OCI-LY7 (cell line): Measurements from ENCODE around the gene NCOR2. TPM values are rescaled to one million over a fixed set of nuclear protein-coding genes. Genes with fewer than 3 reads are reported as not detected.

Experiments
- BruUV-seq: library from RNA; stranded (reverse); fragments of 400-500 nt; replicated peaks from 2 replicates; lab custom pipeline; 2021; lab: Mats Ljungman, UMichigan
- CTCF ChIA-PET: fragments of 300-600 bp; sonication (Branson Sonifier 250); formaldehyde crosslinking; loops from one replicate; lab custom pipeline; 2022; ENCODE audit warnings: antibody characterized with exemption; ENCODE audit not compliant: unreplicated experiment; lab: Charles Lee
- POLR2A ChIA-PET: fragments of 300-600 bp; sonication (Branson Sonifier 250); formaldehyde crosslinking; loops from one replicate; lab custom pipeline; 2022; ENCODE audit warnings: antibody characterized with exemption; lab: Charles Lee
- DNase-seq: peaks from one replicate; pipeline ENCODE4 v3.0.0-alpha.2; 2015; ENCODE audit warnings: low spot score
- H2AFZ ChIP-seq: fragments of 200-600 bp; sonication (generic), shearing (Covaris generic); 2 replicates; pipeline ENCODE4 v1.6.1; 2014; ENCODE audit warnings: mild to moderate bottlenecking, antibody characterized with exemption, low read length, moderate library complexity
- H3K27ac ChIP-seq: fragments of 200-600 bp; sonication (generic); 2 replicates; pipeline ENCODE4 v1.5.1; 2014; ENCODE audit warnings: mixed run types, low read depth, mild to moderate bottlenecking, moderate library complexity, low read length, inconsistent platforms; ENCODE audit not compliant: poor library complexity, severe bottlenecking
- H3K36me3 ChIP-seq: fragments of 200-600 bp; sonication (generic); 2 replicates; pipeline ENCODE4 v1.6.1; 2014; ENCODE audit warnings: mild to moderate bottlenecking, antibody characterized with exemption, low read length, moderate library complexity, mixed read lengths; ENCODE audit not compliant: insufficient read depth
- H3K4me1 ChIP-seq: fragments of 200-600 bp; sonication (generic); 2 replicates; pipeline ENCODE4 v1.5.1; 2014; ENCODE audit warnings: mild to moderate bottlenecking, low read length; ENCODE audit not compliant: insufficient read depth, poor library complexity, severe bottlenecking
- H3K4me2 ChIP-seq: fragments of 200-600 bp; sonication (generic); 2 replicates; pipeline ENCODE4 v1.6.1; 2014; ENCODE audit warnings: mild to moderate bottlenecking, low read length
- H3K4me3 ChIP-seq: fragments of 200-600 bp; sonication (generic); 2 replicates; pipeline ENCODE4 v1.5.1; 2014; ENCODE audit warnings: mild to moderate bottlenecking, low read depth, low read length; ENCODE audit not compliant: poor library complexity, severe bottlenecking
- H3K79me2 ChIP-seq: fragments of 200-600 bp; sonication (generic); 2 replicates; pipeline ENCODE4 v1.6.1; 2016; ENCODE audit warnings: low read depth, mild to moderate bottlenecking, low read length, moderate library complexity, mixed read lengths; ENCODE audit not compliant: insufficient read depth
- H3K9me2 ChIP-seq: fragments of 200-600 bp; sonication (generic); 2 replicates; pipeline ENCODE4 v1.6.1; 2016; ENCODE audit warnings: mild to moderate bottlenecking, low read length, mixed read lengths; ENCODE audit not compliant: insufficient read depth
- H3K9me3 ChIP-seq: fragments of 200-600 bp; sonication (generic); 2 replicates; pipeline ENCODE4 v1.6.1; 2014; ENCODE audit warnings: mild to moderate bottlenecking, mixed run types, low read length, mixed read lengths
- H4K20me1 ChIP-seq: fragments of 200-600 bp; sonication (generic); 2 replicates; pipeline ENCODE4 v1.6.1; 2014; ENCODE audit warnings: mild to moderate bottlenecking, antibody characterized with exemption, low read length, moderate library complexity, mixed read lengths; ENCODE audit not compliant: insufficient read depth
- EZH2phosphoT487 ChIP-seq: fragments of 200-600 bp; sonication (generic); IDR thresholded peaks from 2 replicates; pipeline ENCODE4 v1.6.1; 2018; ENCODE audit warnings: low read depth, borderline replicate concordance, mild to moderate bottlenecking, mixed run types, antibody characterized with exemption, low read length, moderate library complexity, mixed read lengths
- intact Hi-C: fragments of 100-400 bp; cut with micrococcal nuclease; formaldehyde crosslinking; loops from one replicate; pipeline ENCODE4 v1.10.0; 2022; ENCODE audit not compliant: unreplicated experiment
- total RNA-seq, 2 experiments: library from RNA; depleted of rRNA in 1 of 2; stranded (reverse); fragments of >200 nt in 1 of 2; shearing (Covaris generic) in 1 of 2; gene quantifications; 2 replicates each; pipeline ENCODE4 v1.2.3, GENCODE V29; 2014 to 2022
- TF ChIP-seq, protein P1 (sequence below): fragments of 200-600 bp; sonication (generic); conservative IDR thresholded peaks from 2 replicates; pipeline ENCODE4 v1.5.1; 2014; ENCODE audit warnings: mild to moderate bottlenecking, antibody characterized with exemption, low read length, moderate library complexity, mixed read lengths

Gene NCOR2
- total RNA-seq, 2 experiments from 2014 or later = 22.7 to 159 TPM

DNA sequence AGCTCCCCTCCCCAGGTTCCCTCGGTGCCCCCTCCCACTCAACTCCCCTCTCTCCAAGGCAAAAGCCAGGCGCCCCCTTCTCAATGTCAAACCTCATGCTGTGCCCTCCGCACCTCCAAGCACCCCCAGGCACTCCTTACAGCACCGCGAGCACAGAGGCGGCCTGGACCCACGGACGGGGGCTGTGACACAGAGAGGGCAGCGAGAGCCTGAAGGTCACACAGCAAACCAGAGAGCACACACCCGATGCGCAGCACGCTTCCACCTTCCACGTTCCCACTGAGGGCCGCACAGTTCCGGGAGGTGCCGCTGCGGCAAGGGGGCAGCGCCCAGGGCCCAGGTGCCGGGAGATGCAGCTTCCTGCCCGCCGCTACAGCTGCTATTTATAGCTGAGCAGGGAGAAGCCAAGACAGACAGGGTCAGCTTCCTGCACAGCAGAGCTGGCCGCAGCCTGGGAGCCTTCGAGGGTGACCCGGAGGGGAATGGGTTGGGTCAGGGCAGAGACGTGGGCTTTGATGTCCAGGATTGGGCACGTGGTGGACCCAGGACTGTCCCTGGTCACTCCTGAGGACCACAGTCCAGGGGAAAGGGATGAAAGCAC, 12.9 kb downstream of the NCOR2 start:
- no peak for DNase-seq
- Histone ChIP-seq H3K27ac (no peak overlapping the region), H4K20me1 (peaks cover 49% of the 10 kb centered on the region), H3K4me2 (no peak overlapping the region), H3K4me3 (no peak overlapping the region), H3K79me2 (peaks cover 42% of the 10 kb centered on the region), H3K36me3 (peaks cover 5% of the 10 kb centered on the region; the same call in 1 of the 2 replicates), H3K9me3 (no peaks in the 10 kb centered on the region), H3K9me2 (no peaks in the 10 kb centered on the region), H2AFZ (no peak overlapping the region), H3K4me1 (peaks cover 22% of the 10 kb centered on the region)
- ChIA-PET POLR2A (no interaction called here), CTCF (no interaction called here)
- no peak for TF ChIP-seq EZH2phosphoT487
- TF ChIP-seq, protein P1, sequence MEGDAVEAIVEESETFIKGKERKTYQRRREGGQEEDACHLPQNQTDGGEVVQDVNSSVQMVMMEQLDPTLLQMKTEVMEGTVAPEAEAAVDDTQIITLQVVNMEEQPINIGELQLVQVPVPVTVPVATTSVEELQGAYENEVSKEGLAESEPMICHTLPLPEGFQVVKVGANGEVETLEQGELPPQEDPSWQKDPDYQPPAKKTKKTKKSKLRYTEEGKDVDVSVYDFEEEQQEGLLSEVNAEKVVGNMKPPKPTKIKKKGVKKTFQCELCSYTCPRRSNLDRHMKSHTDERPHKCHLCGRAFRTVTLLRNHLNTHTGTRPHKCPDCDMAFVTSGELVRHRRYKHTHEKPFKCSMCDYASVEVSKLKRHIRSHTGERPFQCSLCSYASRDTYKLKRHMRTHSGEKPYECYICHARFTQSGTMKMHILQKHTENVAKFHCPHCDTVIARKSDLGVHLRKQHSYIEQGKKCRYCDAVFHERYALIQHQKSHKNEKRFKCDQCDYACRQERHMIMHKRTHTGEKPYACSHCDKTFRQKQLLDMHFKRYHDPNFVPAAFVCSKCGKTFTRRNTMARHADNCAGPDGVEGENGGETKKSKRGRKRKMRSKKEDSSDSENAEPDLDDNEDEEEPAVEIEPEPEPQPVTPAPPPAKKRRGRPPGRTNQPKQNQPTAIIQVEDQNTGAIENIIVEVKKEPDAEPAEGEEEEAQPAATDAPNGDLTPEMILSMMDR = no peak
- BruUV-seq = no TSS peak
- intact Hi-C loops = no loop called here

DNA sequence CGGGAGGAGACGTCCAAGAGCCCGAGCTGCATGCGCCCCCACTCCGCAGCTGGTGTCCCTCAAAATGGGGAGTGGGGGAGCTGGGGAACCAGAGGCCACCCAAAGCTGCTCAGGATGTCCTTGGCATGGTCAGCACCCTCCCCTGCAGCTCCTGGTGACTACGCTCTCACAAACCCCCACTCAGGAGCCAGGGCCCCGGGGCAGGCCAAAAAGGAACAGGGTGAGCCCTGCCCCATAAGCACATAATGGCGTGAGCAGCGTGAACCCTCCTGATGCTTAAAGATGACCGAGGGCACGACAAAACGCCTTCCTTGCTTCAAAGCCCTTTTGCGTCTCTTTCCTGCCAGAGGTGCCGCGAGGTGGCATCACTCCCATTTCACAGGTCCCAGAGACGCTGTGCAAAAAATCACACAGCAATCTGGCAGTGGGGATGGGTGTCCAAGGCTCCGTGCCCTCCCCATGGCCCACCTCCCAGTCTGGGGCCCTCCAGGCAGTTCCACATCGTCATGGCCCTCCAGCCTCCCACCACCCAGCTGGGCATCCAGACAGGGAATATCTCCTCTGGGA, 13.5 kb downstream of the NCOR2 start:
- peaks cover 36% of the 10 kb centered on the region for H3K79me2 ChIP-seq
- no TSS peak for BruUV-seq
- peaks cover 22% of the 10 kb centered on the region for H3K4me1 ChIP-seq
- H2AFZ ChIP-seq = no peak overlapping the region
- peaks cover 2% of the 10 kb centered on the region; the same call in 1 of the 2 replicates for H3K36me3 ChIP-seq
- H3K4me2 ChIP-seq = no peak overlapping the region
- no peak overlapping the region for H3K4me3 ChIP-seq
- ChIA-PET CTCF (no interaction called here), POLR2A (no interaction called here)
- H3K9me2 ChIP-seq = no peaks in the 10 kb centered on the region
- TF ChIP-seq, protein P1 = no peak
- no peak overlapping the region for H3K27ac ChIP-seq
- intact Hi-C loops = no loop called here
- peaks cover 43% of the 10 kb centered on the region for H4K20me1 ChIP-seq
- DNase-seq = no peak
- H3K9me3 ChIP-seq = no peaks in the 10 kb centered on the region
